K562 (cell line): ENCODE results near the gene TSPAN14. TPM values are rescaled to one million over a fixed set of nuclear protein-coding genes. Genes with fewer than 3 reads are reported as not detected.
A peak's percentile ranks its signal among the peaks of the same experiment; 100 is the strongest.

Source experiments
- ATAC-seq: fragments of 200-7000 bp; cut with Tn5 transposase; 3 replicates; pipeline ENCODE4 v1.9.1; 2020; ENCODE audit warnings: moderate library complexity
- BruUV-seq: library from RNA; stranded (reverse); fragments of 400-500 nt; replicated peaks from 2 replicates; lab custom pipeline; 2021; lab: Mats Ljungman, UMichigan
- CTCF ChIA-PET: fragments of 300-600 bp; formaldehyde crosslinking; extraction: SDS; loops from one replicate; lab custom pipeline; 2021; ENCODE audit warnings: low intra/inter-chr PET ratio; lab: Yijun Ruan, JAX
- POLR2A ChIA-PET: fragments of 300-600, 350-650 bp; sonication (Branson Sonifier 250); formaldehyde crosslinking; extraction: SDS; loops from one replicate; lab custom pipeline; 2021; ENCODE audit warnings: antibody characterized with exemption, inconsistent platforms; lab: Yijun Ruan, JAX
- DNase-seq, 4 experiments: peaks; one replicate each; pipeline versions ENCODE4 v3.0.0 to v3.0.0-alpha.2; 2011 to 2018; ENCODE audit warnings: low spot score in 3 of 4, mixed read lengths in 3 of 4; ENCODE audit errors: extremely low read depth in 1 of 4
- FAIRE-seq: peaks from 2 replicates; lab custom pipeline; 2011; peaks lifted over from hg19 to GRCh38; lab: Jason Lieb, UNC
- H2AFZ ChIP-seq: 2 replicates; pipeline ENCODE4 v1.6.0; 2011; ENCODE audit warnings: low read depth, low read length, control low read depth, inconsistent platforms
- H3K27ac ChIP-seq: fragments of 200-600 bp; 3 replicates; pipeline ENCODE4 v1.8.0; 2011; ENCODE audit warnings: low read depth, mild to moderate bottlenecking, control low read depth, inconsistent platforms, low read length, moderate library complexity, mixed read lengths; ENCODE audit errors: extremely low read depth
- H3K27me3 ChIP-seq, 2 experiments: fragments of 300-600 bp in 1 of 2; 2 replicates in 1 of 2; 3 replicates in 1 of 2; pipeline versions ENCODE4 v1.6.0 to v1.8.0; 2011; ENCODE audit warnings: inconsistent platforms in 2 of 2, low read length in 2 of 2, mild to moderate bottlenecking in 1 of 2, mixed read lengths in 1 of 2, moderate library complexity in 1 of 2; ENCODE audit not compliant: control insufficient read depth in 2 of 2, insufficient read depth in 2 of 2
- H3K36me3 ChIP-seq: fragments of 300-600 bp; 3 replicates; pipeline ENCODE4 v1.8.0; 2011; ENCODE audit warnings: mild to moderate bottlenecking, low read length, inconsistent platforms; ENCODE audit not compliant: control insufficient read depth, insufficient read depth
- H3K4me1 ChIP-seq, 2 experiments: fragments of 200-600 bp in 1 of 2; replicated peaks in 1 of 2; 2 replicates in 1 of 2; 3 replicates in 1 of 2; pipeline versions ENCODE4 v1.5.1 to v1.8.0; 2011; ENCODE audit warnings: inconsistent platforms in 2 of 2, low read length in 2 of 2, mild to moderate bottlenecking in 1 of 2, mixed read lengths in 1 of 2, moderate library complexity in 1 of 2; ENCODE audit not compliant: control insufficient read depth in 2 of 2, insufficient read depth in 2 of 2
- H3K4me2 ChIP-seq: 2 replicates; pipeline ENCODE4 v1.6.1; 2011; ENCODE audit warnings: low read length, control low read depth, inconsistent platforms, mixed read lengths; ENCODE audit not compliant: insufficient read depth
- H3K4me3 ChIP-seq: fragments of 200-600 bp; sonication (generic), shearing (Covaris generic); 2 replicates; pipeline ENCODE4 v1.5.1; 2016; ENCODE audit warnings: control low read depth, inconsistent platforms
- H3K79me2 ChIP-seq: fragments of 200-600 bp; 3 replicates; pipeline ENCODE4 v1.8.0; 2011; ENCODE audit warnings: low read length, inconsistent platforms; ENCODE audit not compliant: control insufficient read depth, insufficient read depth
- H3K9ac ChIP-seq, 2 experiments: 2 replicates each; pipeline versions ENCODE4 v1.6.0 to v1.6.1; 2011; ENCODE audit warnings: low read depth in 2 of 2, low read length in 2 of 2, control low read depth in 1 of 2, inconsistent platforms in 1 of 2, mild to moderate bottlenecking in 1 of 2, mixed read lengths in 1 of 2; ENCODE audit not compliant: insufficient read depth in 1 of 2
- H3K9me1 ChIP-seq: one replicate; pipeline ENCODE4 v1.6.0; 2011; ENCODE audit warnings: inconsistent platforms, mild to moderate bottlenecking, low read length, moderate library complexity; ENCODE audit not compliant: control insufficient read depth, insufficient read depth
- H3K9me3 ChIP-seq: replicated peaks from 2 replicates; pipeline ENCODE4 v1.5.1; 2011; ENCODE audit warnings: low read depth, low read length, inconsistent platforms; ENCODE audit not compliant: control insufficient read depth, insufficient read depth
- H4K20me1 ChIP-seq: replicated peaks from 2 replicates; pipeline ENCODE4 v1.6.1; 2011; ENCODE audit warnings: low read length, inconsistent platforms, mixed read lengths; ENCODE audit not compliant: control insufficient read depth, insufficient read depth
- ARHGAP35 ChIP-seq: fragments of 450-650 bp; IDR thresholded peaks from 2 replicates; pipeline ENCODE4 v1.6.1; 2018; ENCODE audit not compliant: partially characterized antibody
- ARID2 ChIP-seq: fragments of 450-650 bp; IDR thresholded peaks from 2 replicates; pipeline ENCODE4 v1.6.1; 2017; ENCODE audit warnings: antibody characterized with exemption, mild to moderate bottlenecking
- BRD9 ChIP-seq: fragments of 450-650 bp; IDR thresholded peaks from 2 replicates; pipeline ENCODE4 v1.6.1; 2018; ENCODE audit warnings: low read depth; ENCODE audit not compliant: partially characterized antibody
- CBX8 ChIP-seq: fragments of 200-600 bp; sonication (generic); IDR thresholded peaks from 2 replicates; pipeline ENCODE4 v1.6.1; 2012; ENCODE audit warnings: borderline replicate concordance, mixed run types, low read depth, mild to moderate bottlenecking, moderate library complexity, mixed read lengths, low read length, control low read depth, inconsistent platforms; ENCODE audit not compliant: poor library complexity, severe bottlenecking; ENCODE audit errors: extremely low read depth
- CHAMP1 ChIP-seq: fragments of 450-650 bp; IDR thresholded peaks from 2 replicates; pipeline ENCODE4 v1.6.1; 2016; ENCODE audit warnings: mild to moderate bottlenecking
- FOXA3 ChIP-seq, 2 experiments: fragments of 450-650 bp in 1 of 2; sonication (generic) in 1 of 2; formaldehyde crosslinking; IDR thresholded peaks in 1 of 2; conservative IDR thresholded peaks in 1 of 2; 2 replicates each; pipeline versions ENCODE4 v1.4.0 to v1.8.0; 2020 to 2022; ENCODE audit warnings: mild to moderate bottlenecking in 2 of 2, missing genetic modification reagents in 1 of 2
- FOXP1 ChIP-seq: sonication (generic); formaldehyde crosslinking; IDR thresholded peaks from 2 replicates; pipeline ENCODE4 v1.8.0; 2022; ENCODE audit warnings: mild to moderate bottlenecking, missing genetic modification reagents
- MBD2 ChIP-seq: sonication (generic); IDR thresholded peaks from 2 replicates; pipeline ENCODE4 v1.6.1; 2016; ENCODE audit warnings: low read depth, borderline replicate concordance
- NFRKB ChIP-seq: fragments of 450-650 bp; IDR thresholded peaks from 2 replicates; pipeline ENCODE4 v1.6.1; 2016; ENCODE audit warnings: low read depth
- POLR2AphosphoS2 ChIP-seq: IDR thresholded peaks from 2 replicates; pipeline ENCODE4 v1.6.1; 2012; ENCODE audit warnings: low read length, improper control_type of control experiment
- POLR2G ChIP-seq: fragments of 200-400 bp; formaldehyde crosslinking; IDR thresholded peaks from 2 replicates; pipeline ENCODE4 v1.6.1; 2017; ENCODE audit warnings: low read depth, mild to moderate bottlenecking, antibody characterized with exemption, low read length, moderate library complexity
- SETDB1 ChIP-seq: IDR thresholded peaks from one replicate; pipeline ENCODE4 v1.6.1; 2012; ENCODE audit warnings: low read length, control low read depth, inconsistent platforms
- SMAD4 ChIP-seq: fragments of 250-450 bp; sonication (Bioruptor Pico); conservative IDR thresholded peaks from 2 replicates; pipeline ENCODE4 v1.8.0; 2021; ENCODE audit warnings: inconsistent platforms, mild to moderate bottlenecking, moderate library complexity
- SMARCE1 ChIP-seq: fragments of 450-650 bp; IDR thresholded peaks from 2 replicates; pipeline ENCODE4 v1.7.1; 2016; ENCODE audit warnings: mild to moderate bottlenecking
- TARDBP ChIP-seq: fragments of 450-650 bp; IDR thresholded peaks from 2 replicates; pipeline ENCODE4 v1.6.1; 2016
- ZNF143 ChIP-seq: sonication (generic); formaldehyde crosslinking; IDR thresholded peaks from 2 replicates; pipeline ENCODE4 v1.9.0; 2022; ENCODE audit warnings: mild to moderate bottlenecking, missing genetic modification reagents
- WGBS: fragments of 100-300 bp; shearing (Covaris generic); methylation state at CpG from one replicate; pipeline ENCODE4 v1.1.6; 2016; ENCODE audit warnings: low coverage, mixed read lengths; ENCODE audit not compliant: insufficient coverage; ENCODE audit errors: missing lambda C conversion rate; 5-methylcytosine and 5-hydroxymethylcytosine counted together
- in situ Hi-C: fragments of 300-500 bp; cut with MboI; formaldehyde crosslinking; loops from 4 replicates; pipeline ENCODE4 v1.15.0; 2018; ENCODE audit warnings: inconsistent platforms, mixed read lengths
- intact Hi-C: fragments of 100-400 bp; cut with micrococcal nuclease; formaldehyde crosslinking; loops from 2 replicates; pipeline ENCODE4 v1.14.2; 2022
- polyA plus RNA-seq, 8 experiments: library from polyadenylated mRNA; depleted of rRNA in 4 of 8; stranded (reverse) in 5 of 8; unstranded in 3 of 8; fragments of >200 nt; fragmentation: Nextera tagmentation in 2 of 8; fragmentation: Illumina TruSeq in 1 of 8; extraction: Ambion mirVana in 2 of 8; extraction: Trizol in 1 of 8; gene quantifications; 2 replicates each; pipeline versions ENCODE4 v1.2.1 to v1.2.3, GENCODE V29; 2011 to 2014; ENCODE audit warnings: inconsistent platforms in 1 of 8, missing spikeins in 1 of 8
- total RNA-seq, 7 experiments: library from RNA; depleted of rRNA in 6 of 7; stranded (reverse); fragments of >200 nt in 6 of 7; fragmentation: Illumina TruSeq in 2 of 7; extraction: Trizol in 2 of 7; gene quantifications; 2 replicates each; pipeline versions ENCODE4 v1.2.1 to v1.2.3, GENCODE V29; 2011 to 2021; ENCODE audit warnings: low replicate concordance in 1 of 7
- TF ChIP-seq, protein P1 (sequence below): sonication (generic); formaldehyde crosslinking; IDR thresholded peaks from 2 replicates; pipeline ENCODE4 v1.8.0; 2023; ENCODE audit warnings: mild to moderate bottlenecking, missing genetic modification reagents

The TSPAN14 gene
- total and polyA plus RNA-seq, 9 of the 15 experiments (the other 6 are each of a cell fraction or from before 2014, with no cell fraction given): 5.8 to 92.9 (median 23.3) TPM

GRCh38 chr10:80466724-80467326, 12.7 kb downstream of the TSPAN14 start:
- peak; percentile 92 for FAIRE-seq
- H3K4me1 ChIP-seq: peaks cover 41 to 64% of the 10 kb centered on the region in 2 experiments
- intact Hi-C loops: no loop called here
- TF ChIP-seq, protein P1, sequence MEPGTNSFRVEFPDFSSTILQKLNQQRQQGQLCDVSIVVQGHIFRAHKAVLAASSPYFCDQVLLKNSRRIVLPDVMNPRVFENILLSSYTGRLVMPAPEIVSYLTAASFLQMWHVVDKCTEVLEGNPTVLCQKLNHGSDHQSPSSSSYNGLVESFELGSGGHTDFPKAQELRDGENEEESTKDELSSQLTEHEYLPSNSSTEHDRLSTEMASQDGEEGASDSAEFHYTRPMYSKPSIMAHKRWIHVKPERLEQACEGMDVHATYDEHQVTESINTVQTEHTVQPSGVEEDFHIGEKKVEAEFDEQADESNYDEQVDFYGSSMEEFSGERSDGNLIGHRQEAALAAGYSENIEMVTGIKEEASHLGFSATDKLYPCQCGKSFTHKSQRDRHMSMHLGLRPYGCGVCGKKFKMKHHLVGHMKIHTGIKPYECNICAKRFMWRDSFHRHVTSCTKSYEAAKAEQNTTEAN: no peak
- no peak for TF ChIP-seq CHAMP1
- TF ChIP-seq CBX8: no peak
- peak; percentile 55 for TF ChIP-seq BRD9
- TF ChIP-seq POLR2G: no peak
- no peak for TF ChIP-seq ZNF143 (CRISPR knock-in tag)
- peak; percentile 57 for TF ChIP-seq SMAD4
- TF ChIP-seq SETDB1: no peak
- no peak for TF ChIP-seq FOXP1
- no peak for TF ChIP-seq MBD2
- 0 out of 2 replicates have a peak, but pooled peaks have one; percentile 55 for TF ChIP-seq NFRKB
- no peak for TF ChIP-seq POLR2AphosphoS2
- TF ChIP-seq ARID2: peak; percentile 57; the same call in 1 of the 2 replicates
- TF ChIP-seq ARHGAP35: no peak
- no peak for TF ChIP-seq FOXA3 (CRISPR knock-in tag; conservative IDR thresholded peaks at IDR 0.05 in 1 of 2, IDR thresholded peaks at IDR 0.05 in 1 of 2)
- TF ChIP-seq SMARCE1: peak; percentile 25; the same call in 1 of the 2 replicates
- TF ChIP-seq TARDBP: no peak

More at GRCh38 chr10:80466724-80467326, 12.7 kb downstream of the TSPAN14 start:
- Histone ChIP-seq H3K4me2 (peak overlapping the region; percentile 77), H2AFZ (peak overlapping the region; percentile 73), H3K36me3 (peaks cover 61% of the 10 kb centered on the region), H3K27me3 (no peaks in the 10 kb centered on the region), H3K4me3 (no peak overlapping the region; the same call in 1 of the 2 replicates), H3K27ac (peak overlapping the region; percentile 89), H3K9me3 (no peaks in the 10 kb centered on the region), H3K9ac (peak overlapping the region; percentile 66 to 76; a peak in 3 of 4 replicates), H3K79me2 (peaks cover 98% of the 10 kb centered on the region), H3K9me1 (no peaks in the 10 kb centered on the region), H4K20me1 (peaks cover 4% of the 10 kb centered on the region; the same call in 1 of the 2 replicates)
- ATAC-seq (peak; percentile 77), DNase-seq (peak in 2 of 4 experiments; percentile 72)
- ChIA-PET CTCF (interaction anchor here (0.6 kb wide), 1 partner anchor 798 kb away, joined by 4 read pairs; no protein-coding TSS in a partner anchor), POLR2A (interaction anchor here (0.6 to 2.6 kb wide), 8 partner anchors 8 to 153 kb away, joined by 3 to 19 read pairs (median 4); no protein-coding TSS in a partner anchor)
- in situ Hi-C loops: no loop called here
- 2% methylated on average over 10 of the region's 10 CpGs for whole genome bisulfite sequencing
- BruUV-seq: TSS peak; percentile 9
